ENCODE data around the gene CRP.
"Not testable (repeated sequence)": the region's sequence is repeated elsewhere in the genome, so short reads cannot be mapped to it uniquely, and the experiment has no call there.

Gene CRP

DNA sequence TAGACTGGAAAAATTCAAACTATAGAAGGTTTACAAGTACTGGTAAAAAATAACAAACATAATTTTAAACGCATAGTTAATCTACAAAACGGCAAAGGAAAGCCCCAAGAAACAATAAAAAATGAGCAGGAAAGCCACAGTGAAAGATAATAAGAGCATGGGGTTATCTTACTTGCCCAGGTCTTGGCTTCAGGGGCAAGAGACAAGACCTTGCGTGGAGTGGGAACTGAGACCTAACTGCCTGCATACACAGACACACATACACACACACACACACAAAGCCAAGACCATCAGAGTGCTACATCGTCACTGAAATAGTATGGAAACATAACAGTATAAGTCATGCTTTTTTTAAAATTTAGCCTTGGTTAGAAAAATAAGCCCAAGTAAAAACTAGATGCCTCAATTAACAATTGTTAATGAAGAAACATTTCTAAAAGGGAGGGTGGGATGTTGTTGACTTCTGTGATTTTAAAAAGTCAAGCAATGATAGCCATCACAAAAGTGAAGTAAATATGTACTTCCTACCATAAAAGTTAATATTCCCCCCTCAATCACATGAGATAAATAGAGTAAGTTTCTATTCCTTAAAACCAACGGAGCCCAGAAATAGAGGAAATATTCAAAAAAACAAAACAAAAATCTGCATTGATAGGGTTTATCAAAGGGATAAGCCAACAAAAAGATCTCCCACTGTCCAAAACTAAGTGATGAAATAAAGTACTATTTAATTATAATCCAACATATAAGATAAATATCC, 29.4 kb upstream of the CRP start:
- no peak overlapping the region for H3K27ac ChIP-seq (ENCODE audit: low read length)
- WGBS (ENCODE audit: insufficient coverage, insufficient read length) = no CpG with 5 or more reads among the region's 5 CpGs
- DNase-seq (ENCODE audit: low read depth, low spot score) = no peak
- no peaks in the 10 kb centered on the region for H3K27me3 ChIP-seq (ENCODE audit: control insufficient read depth, insufficient read depth, low read length)
- H3K36me3 ChIP-seq (ENCODE audit: control insufficient read depth, insufficient read depth, low read length) = no peaks in the 10 kb centered on the region
- no peaks in the 10 kb centered on the region for H3K9me3 ChIP-seq (ENCODE audit: control insufficient read depth, insufficient read depth, low read length)
- H3K4me1 ChIP-seq (ENCODE audit: control insufficient read depth, insufficient read depth, low read length) = no peaks in the 10 kb centered on the region
- H3K4me3 ChIP-seq (ENCODE audit: low read length) = no peak overlapping the region

DNA sequence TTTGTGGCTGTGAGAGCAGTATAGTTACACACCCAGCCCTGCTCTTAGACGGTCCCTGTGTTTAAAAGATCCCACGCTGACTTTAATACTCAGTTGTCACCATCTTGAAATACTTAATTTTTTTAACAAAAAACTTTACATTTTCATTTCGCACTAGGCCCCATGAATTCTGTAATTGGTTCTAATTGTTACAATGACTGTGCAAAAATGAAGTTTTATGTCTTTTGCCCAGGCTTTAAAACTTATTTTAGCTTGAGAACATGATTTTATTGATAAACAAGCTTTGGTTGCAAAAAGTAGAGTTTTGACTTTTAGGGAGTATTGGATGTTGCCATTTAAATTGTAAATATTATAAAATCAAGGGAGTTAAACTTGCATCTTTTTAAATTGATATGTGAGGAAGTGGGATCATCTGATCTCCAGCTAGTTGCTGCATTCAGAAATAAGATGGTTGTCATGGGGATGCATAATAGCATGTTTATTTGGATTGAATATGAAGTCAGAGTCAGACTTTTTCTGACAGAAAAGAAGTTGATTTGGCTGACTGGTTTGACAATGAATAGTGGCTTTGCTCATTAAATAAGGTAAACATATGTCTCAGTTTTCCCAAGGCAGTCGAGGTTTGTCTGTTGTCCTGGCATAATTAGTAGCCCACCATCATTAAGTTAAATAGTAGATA, 23.0 kb upstream of the CRP start:
- no peaks in the 10 kb centered on the region for H3K9me3 ChIP-seq (ENCODE audit: control insufficient read depth, insufficient read depth, low read length)
- 100% methylated on average over 2 of the region's 4 CpGs for WGBS (ENCODE audit: insufficient coverage, insufficient read length)
- no peaks in the 10 kb centered on the region for H3K36me3 ChIP-seq (ENCODE audit: control insufficient read depth, insufficient read depth, low read length)
- DNase-seq (ENCODE audit: low read depth, low spot score) = no peak
- H3K27me3 ChIP-seq (ENCODE audit: control insufficient read depth, insufficient read depth, low read length) = no peaks in the 10 kb centered on the region
- H3K27ac ChIP-seq (ENCODE audit: low read length) = no peak overlapping the region
- no peak overlapping the region for H3K4me3 ChIP-seq (ENCODE audit: low read length)
- no peaks in the 10 kb centered on the region for H3K4me1 ChIP-seq (ENCODE audit: control insufficient read depth, insufficient read depth, low read length)

DNA sequence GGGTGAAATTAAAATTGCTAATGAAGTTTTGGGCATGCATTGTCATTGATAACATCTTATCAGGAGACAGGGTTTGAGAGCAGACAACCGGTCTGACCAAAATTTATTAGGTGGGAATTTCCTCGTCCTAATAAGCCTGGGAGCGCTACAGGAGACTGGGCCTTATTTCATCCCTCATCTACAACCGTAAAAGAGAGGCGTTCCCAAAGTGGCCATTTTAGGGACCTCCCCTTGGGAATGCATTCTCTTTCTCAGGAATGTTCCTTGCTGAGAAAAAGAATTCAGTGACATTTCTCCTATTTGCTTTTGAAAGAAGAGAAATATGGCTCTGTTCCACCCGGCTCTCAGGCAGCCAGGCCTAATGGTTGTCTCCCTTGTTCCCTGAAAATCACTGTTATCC, 8.8 kb upstream of the CRP start:
- not testable (repeated sequence) for H3K4me3 ChIP-seq (ENCODE audit: low read length); H3K36me3 ChIP-seq (ENCODE audit: control insufficient read depth, insufficient read depth, low read length); H3K4me1 ChIP-seq (ENCODE audit: control insufficient read depth, insufficient read depth, low read length); H3K27ac ChIP-seq (ENCODE audit: low read length); H3K9me3 ChIP-seq (ENCODE audit: control insufficient read depth, insufficient read depth, low read length); H3K27me3 ChIP-seq (ENCODE audit: control insufficient read depth, insufficient read depth, low read length); DNase-seq (ENCODE audit: low read depth, low spot score)
- no CpG with 5 or more reads among the region's 6 CpGs for WGBS (ENCODE audit: insufficient coverage, insufficient read length)

DNA sequence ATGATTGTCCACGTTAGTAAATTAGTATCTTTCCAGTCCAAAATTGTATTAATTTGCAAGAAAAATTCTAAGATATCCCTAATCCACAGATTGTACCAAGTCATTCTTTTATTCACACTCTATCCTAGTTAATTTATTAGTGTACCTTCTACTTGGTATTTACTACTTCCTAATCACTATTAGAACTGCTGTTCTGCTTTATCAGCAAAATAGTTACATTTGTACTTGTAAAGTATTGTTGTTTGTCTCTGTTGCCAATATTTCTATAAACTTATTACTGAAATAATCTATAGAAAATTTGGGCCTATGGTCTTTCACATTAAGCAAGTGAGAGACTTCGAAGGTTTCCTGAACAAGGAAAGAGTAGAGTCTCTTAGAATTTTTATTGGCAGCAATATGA, 5.6 kb upstream of the CRP start:
- Histone ChIP-seq H3K27ac (ENCODE audit: low read length) (no peak overlapping the region), H3K36me3 (ENCODE audit: control insufficient read depth, insufficient read depth, low read length) (0 out of 2 replicates have a peak, but pooled peaks cover 3% of the 10 kb centered on the region), H3K9me3 (ENCODE audit: control insufficient read depth, insufficient read depth, low read length) (peaks cover 1% of the 10 kb centered on the region), H3K27me3 (ENCODE audit: control insufficient read depth, insufficient read depth, low read length) (no peaks in the 10 kb centered on the region), H3K4me1 (ENCODE audit: control insufficient read depth, insufficient read depth, low read length) (no peaks in the 10 kb centered on the region), H3K4me3 (ENCODE audit: low read length) (no peak overlapping the region)
- no CpG with 5 or more reads among the region's 2 CpGs for WGBS (ENCODE audit: insufficient coverage, insufficient read length)
- no peak for DNase-seq (ENCODE audit: low read depth, low spot score)

DNA sequence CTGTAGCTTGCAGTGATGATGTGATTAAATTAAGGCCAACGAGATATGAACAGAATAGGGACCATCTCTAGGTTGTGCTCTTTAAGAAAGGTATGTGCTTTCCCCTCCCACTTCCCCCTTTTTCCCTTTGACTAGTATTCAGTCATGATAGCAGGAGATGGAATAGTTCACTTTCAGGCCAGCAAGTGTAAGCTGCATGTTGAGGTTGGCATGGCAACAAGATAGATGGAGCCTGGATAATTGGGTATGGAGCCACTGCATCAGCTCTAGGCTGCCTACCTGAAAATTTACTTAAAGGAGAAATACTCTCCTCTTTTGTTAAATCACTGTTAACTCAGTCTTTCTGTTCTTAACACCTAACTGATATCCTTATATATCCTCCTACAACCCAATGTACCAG, 1.5 kb upstream of the CRP start:
- Histone ChIP-seq H3K27ac (ENCODE audit: low read length) (no peak overlapping the region), H3K4me1 (ENCODE audit: control insufficient read depth, insufficient read depth, low read length) (no peaks in the 10 kb centered on the region), H3K27me3 (ENCODE audit: control insufficient read depth, insufficient read depth, low read length) (no peaks in the 10 kb centered on the region), H3K9me3 (ENCODE audit: control insufficient read depth, insufficient read depth, low read length) (no peaks in the 10 kb centered on the region; the same call in 1 of the 2 replicates), H3K4me3 (ENCODE audit: low read length) (no peak overlapping the region), H3K36me3 (ENCODE audit: control insufficient read depth, insufficient read depth, low read length) (no peaks in the 10 kb centered on the region)
- WGBS (ENCODE audit: insufficient coverage, insufficient read length) = no CpG with 5 or more reads among the region's 1 CpG
- DNase-seq (ENCODE audit: low read depth, low spot score) = no peak

DNA sequence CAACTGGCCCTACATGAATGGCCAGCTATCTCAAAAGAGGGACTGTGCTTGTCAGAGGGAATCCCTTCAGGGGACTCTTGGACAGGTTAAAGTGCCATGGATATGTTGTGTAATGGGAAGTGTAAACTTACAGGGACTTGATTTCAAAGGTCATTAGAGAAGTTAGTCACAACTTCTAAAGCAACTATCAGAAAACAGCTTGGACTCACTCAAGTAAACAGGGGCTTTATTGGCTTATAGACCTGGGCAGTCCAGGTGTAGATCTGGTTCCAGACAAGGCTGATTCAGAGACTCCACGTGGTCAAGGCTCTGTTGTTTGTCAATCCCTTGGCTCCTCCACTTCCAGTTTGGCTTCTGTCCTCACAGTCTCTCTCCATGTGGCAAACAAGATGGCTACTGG, 2.3 kb downstream of the CRP start:
- Histone ChIP-seq H3K27ac (ENCODE audit: low read length) (no peak overlapping the region), H3K4me1 (ENCODE audit: control insufficient read depth, insufficient read depth, low read length) (no peaks in the 10 kb centered on the region), H3K4me3 (ENCODE audit: low read length) (no peak overlapping the region), H3K27me3 (ENCODE audit: control insufficient read depth, insufficient read depth, low read length) (no peaks in the 10 kb centered on the region), H3K36me3 (ENCODE audit: control insufficient read depth, insufficient read depth, low read length) (no peaks in the 10 kb centered on the region), H3K9me3 (ENCODE audit: control insufficient read depth, insufficient read depth, low read length) (no peaks in the 10 kb centered on the region)
- no CpG with 5 or more reads among the region's 1 CpG for WGBS (ENCODE audit: insufficient coverage, insufficient read length)
- no peak for DNase-seq (ENCODE audit: low read depth, low spot score)

DNA sequence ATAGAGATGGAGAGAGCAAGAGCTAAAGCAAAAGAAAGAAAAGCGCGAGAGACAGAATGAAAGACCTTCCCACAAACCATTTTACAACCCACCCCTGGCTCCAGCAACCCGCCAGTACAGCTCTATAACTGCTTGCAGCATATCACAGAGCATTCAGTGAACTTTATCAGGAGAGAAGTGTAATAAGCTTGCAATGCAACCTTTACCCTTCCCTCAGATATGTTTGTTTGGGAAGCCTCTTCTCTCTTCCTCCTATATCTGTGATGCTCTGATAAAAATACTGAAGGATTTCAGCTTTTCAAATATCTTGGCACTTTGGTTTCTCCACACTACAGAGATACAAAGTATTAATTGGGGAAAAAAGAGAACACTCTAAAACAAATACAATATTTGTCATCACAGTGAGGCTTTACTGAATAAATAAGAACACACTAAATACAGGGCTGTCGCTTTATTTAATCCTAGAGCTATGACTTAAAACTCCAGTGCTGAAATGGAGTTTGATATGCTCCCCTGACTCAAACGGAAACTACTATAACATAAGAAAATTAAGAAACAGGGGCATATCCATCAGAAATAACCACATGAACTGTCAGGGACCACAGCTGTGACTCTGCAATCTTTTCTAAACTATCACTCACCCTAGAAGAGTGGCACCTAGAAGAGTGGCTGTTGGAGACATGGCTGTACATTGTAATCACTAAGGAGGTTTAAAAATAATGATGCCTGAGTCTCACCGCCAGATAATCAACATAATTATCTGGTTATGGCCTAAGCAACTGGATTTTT, 6.7 kb downstream of the CRP start:
- Histone ChIP-seq H3K4me3 (ENCODE audit: low read length) (no peak overlapping the region), H3K9me3 (ENCODE audit: control insufficient read depth, insufficient read depth, low read length) (no peaks in the 10 kb centered on the region), H3K27ac (ENCODE audit: low read length) (no peak overlapping the region), H3K4me1 (ENCODE audit: control insufficient read depth, insufficient read depth, low read length) (no peaks in the 10 kb centered on the region), H3K27me3 (ENCODE audit: control insufficient read depth, insufficient read depth, low read length) (no peaks in the 10 kb centered on the region), H3K36me3 (ENCODE audit: control insufficient read depth, insufficient read depth, low read length) (no peaks in the 10 kb centered on the region)
- no peak for DNase-seq (ENCODE audit: low read depth, low spot score)
- no CpG with 5 or more reads among the region's 6 CpGs for WGBS (ENCODE audit: insufficient coverage, insufficient read length)

DNA sequence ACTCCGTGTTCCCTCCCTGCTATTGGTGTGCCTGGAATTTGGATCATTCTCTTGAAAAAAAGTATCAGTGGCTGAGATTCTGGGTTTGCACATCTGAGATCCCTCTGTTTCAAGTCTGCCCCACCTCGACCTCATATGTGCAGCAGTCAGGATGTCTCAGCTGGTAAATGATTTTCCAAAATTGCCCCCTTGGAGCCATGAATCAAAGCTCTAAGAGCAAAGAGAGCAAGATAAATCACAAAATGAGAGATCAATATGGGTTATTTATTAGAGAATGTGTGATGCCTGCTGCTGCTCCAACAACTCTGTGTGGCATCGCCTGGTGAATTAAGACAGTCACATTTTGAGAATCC, 8.5 kb downstream of the CRP start:
- Histone ChIP-seq H3K4me1 (ENCODE audit: control insufficient read depth, insufficient read depth, low read length) (no peaks in the 10 kb centered on the region), H3K27me3 (ENCODE audit: control insufficient read depth, insufficient read depth, low read length) (no peaks in the 10 kb centered on the region), H3K27ac (ENCODE audit: low read length) (no peak overlapping the region), H3K4me3 (ENCODE audit: low read length) (no peak overlapping the region), H3K9me3 (ENCODE audit: control insufficient read depth, insufficient read depth, low read length) (no peaks in the 10 kb centered on the region), H3K36me3 (ENCODE audit: control insufficient read depth, insufficient read depth, low read length) (no peaks in the 10 kb centered on the region)
- DNase-seq (ENCODE audit: low read depth, low spot score) = no peak
- WGBS (ENCODE audit: insufficient coverage, insufficient read length) = no CpG with 5 or more reads among the region's 3 CpGs

DNA sequence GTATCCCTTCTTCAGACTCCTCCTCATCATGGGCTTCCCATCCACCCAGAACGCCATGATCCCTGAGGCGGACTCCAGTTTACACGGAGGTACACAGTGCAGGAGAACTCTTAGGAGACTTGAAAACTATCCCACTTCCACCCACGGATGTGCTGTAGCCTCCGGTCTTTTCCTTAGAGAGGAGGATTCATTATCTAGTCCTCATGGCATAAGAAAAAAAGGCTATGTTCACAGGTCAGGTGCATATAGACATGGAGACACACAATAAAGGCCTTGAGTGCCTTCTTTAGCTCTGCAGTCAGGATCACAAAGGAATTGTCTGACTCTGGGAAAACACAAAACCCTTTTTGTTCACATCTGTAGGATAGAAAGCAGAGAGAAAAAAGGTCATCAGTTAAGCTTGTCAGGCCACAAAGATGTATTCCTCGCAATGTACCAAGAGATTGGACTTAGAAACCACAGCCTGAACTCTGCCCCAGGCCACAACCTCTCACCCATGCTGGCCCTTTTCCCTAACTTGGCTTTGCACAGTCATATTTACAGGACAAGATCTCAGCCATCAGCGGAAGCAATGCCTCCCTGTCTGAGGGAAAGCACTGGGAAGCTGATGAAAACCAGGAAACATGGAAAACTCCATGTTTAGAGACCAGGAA, 9.0 kb downstream of the CRP start:
- H3K27me3 ChIP-seq (ENCODE audit: control insufficient read depth, insufficient read depth, low read length) = no peaks in the 10 kb centered on the region

DNA sequence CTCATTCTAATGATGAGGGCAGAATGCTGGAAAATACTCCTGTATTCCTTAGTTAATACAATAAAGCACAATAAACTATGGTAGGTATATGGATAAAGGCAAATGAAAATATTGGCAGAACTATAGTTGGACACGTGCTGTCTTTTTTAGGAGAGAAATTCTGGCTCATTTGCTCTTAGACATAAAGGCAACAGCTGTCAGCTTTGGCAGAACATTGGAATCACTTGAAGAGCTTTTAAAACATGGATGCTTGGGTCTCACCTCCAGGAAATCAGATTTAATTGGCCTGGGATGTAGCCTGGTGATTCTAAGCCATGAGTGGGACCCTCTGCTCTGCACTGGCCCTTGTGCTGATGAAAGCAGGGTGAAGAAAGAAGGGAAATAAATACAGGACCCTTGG, 9.9 kb downstream of the CRP start:
- Histone ChIP-seq H3K36me3 (ENCODE audit: control insufficient read depth, insufficient read depth, low read length) (no peaks in the 10 kb centered on the region), H3K9me3 (ENCODE audit: control insufficient read depth, insufficient read depth, low read length) (no peaks in the 10 kb centered on the region), H3K4me1 (ENCODE audit: control insufficient read depth, insufficient read depth, low read length) (no peaks in the 10 kb centered on the region), H3K27me3 (ENCODE audit: control insufficient read depth, insufficient read depth, low read length) (no peaks in the 10 kb centered on the region), H3K27ac (ENCODE audit: low read length) (no peak overlapping the region), H3K4me3 (ENCODE audit: low read length) (no peak overlapping the region)
- no CpG with 5 or more reads among the region's 1 CpG for WGBS (ENCODE audit: insufficient coverage, insufficient read length)
- DNase-seq (ENCODE audit: low read depth, low spot score) = no peak

More for the DNA sequence above, 9.0 kb downstream of the CRP start:
- no peak overlapping the region for H3K27ac ChIP-seq (ENCODE audit: low read length)
- no peaks in the 10 kb centered on the region for H3K9me3 ChIP-seq (ENCODE audit: control insufficient read depth, insufficient read depth, low read length)
- DNase-seq (ENCODE audit: low read depth, low spot score) = no peak
- WGBS (ENCODE audit: insufficient coverage, insufficient read length) = no CpG with 5 or more reads among the region's 7 CpGs
- no peaks in the 10 kb centered on the region for H3K36me3 ChIP-seq (ENCODE audit: control insufficient read depth, insufficient read depth, low read length)
- no peak overlapping the region for H3K4me3 ChIP-seq (ENCODE audit: low read length)
- no peaks in the 10 kb centered on the region for H3K4me1 ChIP-seq (ENCODE audit: control insufficient read depth, insufficient read depth, low read length)
